Loucy (cell line): ENCODE data around the gene GSTT2.
"Not testable (repeated sequence)": the region's sequence is repeated elsewhere in the genome, so short reads cannot be mapped to it uniquely, and the experiment has no call there.

Source experiments
- CTCF ChIP-seq: fragments of 200-600 bp; sonication (generic); conservative IDR thresholded peaks from 2 replicates; pipeline ENCODE4 v1.5.1; 2014; ENCODE audit warnings: mild to moderate bottlenecking, antibody characterized with exemption, low read length
- EZH2phosphoT487 ChIP-seq: fragments of 200-600 bp; IDR thresholded peaks from 2 replicates; pipeline ENCODE4 v1.6.1; 2018; ENCODE audit warnings: antibody characterized with exemption, mild to moderate bottlenecking, moderate library complexity, borderline replicate concordance

DNA sequence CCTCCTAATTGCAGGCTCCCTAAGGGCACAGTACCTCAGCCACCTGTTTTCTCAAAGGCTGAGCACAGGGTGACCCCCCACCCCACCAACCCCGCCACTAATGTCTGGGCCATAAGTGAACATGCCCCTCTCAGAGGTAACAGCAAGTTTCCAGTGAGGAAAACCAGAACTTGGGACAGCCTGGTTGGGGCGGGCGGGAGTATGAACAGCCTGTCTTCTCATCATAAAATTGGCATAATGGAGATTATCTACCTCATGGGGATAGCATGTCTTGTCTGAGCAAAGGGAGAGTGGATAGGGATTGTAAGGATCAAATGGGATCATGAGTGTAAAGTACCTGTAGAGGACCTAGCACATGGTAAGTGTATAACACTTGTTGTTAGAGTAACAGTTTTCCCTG lies 8.0 kb upstream of the GSTT2 start:
- not testable (repeated sequence) for TF ChIP-seq CTCF, EZH2phosphoT487
